Measurements from ENCODE around the gene EID2.

DNA sequence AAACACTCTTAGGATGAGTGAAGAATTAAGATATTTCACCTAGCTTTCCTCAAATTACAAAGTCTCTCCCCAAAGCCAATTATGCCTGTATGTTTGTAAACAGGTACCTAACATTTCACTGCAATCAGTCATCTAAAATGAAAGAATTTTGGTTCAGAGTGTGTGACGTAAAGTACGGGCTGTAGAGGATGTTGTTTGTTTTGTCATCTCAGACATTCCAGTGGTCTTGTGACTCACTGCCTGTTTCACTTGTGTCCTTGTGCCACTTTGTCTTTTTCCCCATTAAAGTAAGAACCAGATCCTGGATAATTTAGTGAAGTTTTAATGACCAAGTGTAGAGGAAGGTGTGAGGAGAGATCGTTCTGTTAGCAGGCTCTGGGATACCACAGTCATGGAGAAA lies 28.6 kb upstream of the EID2 start:
- TF ChIP-seq, protein P1, sequence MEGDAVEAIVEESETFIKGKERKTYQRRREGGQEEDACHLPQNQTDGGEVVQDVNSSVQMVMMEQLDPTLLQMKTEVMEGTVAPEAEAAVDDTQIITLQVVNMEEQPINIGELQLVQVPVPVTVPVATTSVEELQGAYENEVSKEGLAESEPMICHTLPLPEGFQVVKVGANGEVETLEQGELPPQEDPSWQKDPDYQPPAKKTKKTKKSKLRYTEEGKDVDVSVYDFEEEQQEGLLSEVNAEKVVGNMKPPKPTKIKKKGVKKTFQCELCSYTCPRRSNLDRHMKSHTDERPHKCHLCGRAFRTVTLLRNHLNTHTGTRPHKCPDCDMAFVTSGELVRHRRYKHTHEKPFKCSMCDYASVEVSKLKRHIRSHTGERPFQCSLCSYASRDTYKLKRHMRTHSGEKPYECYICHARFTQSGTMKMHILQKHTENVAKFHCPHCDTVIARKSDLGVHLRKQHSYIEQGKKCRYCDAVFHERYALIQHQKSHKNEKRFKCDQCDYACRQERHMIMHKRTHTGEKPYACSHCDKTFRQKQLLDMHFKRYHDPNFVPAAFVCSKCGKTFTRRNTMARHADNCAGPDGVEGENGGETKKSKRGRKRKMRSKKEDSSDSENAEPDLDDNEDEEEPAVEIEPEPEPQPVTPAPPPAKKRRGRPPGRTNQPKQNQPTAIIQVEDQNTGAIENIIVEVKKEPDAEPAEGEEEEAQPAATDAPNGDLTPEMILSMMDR (conservative IDR thresholded peaks at IDR 0.05), result no peak
- no peak for TF ChIP-seq EZH2 (IDR thresholded peaks at IDR 0.05; ENCODE audit: low read depth)
